HEK293 (cell line): ENCODE data around the gene UGGT2.
"Not testable (repeated sequence)": the region's sequence is repeated elsewhere in the genome, so short reads cannot be mapped to it uniquely, and the experiment has no call there.

Experiments
- CTCF ChIA-PET: fragments of 350-600 bp; formaldehyde crosslinking; extraction: SDS; loops from one replicate; lab custom pipeline; 2021; ENCODE audit warnings: antibody characterized with exemption; lab: Yijun Ruan, JAX
- POLR2A ChIA-PET: fragments of 300-600 bp; formaldehyde crosslinking; extraction: SDS; loops from one replicate; lab custom pipeline; 2020; ENCODE audit warnings: antibody characterized with exemption, inconsistent platforms; lab: Yijun Ruan, JAX
- H3K27ac ChIP-seq: fragments of 200-500 bp; sonication (Bioruptor generic); 2 replicates; pipeline ENCODE4 v1.5.1; 2014; ENCODE audit warnings: low read depth, low read length, control low read depth, inconsistent platforms; ENCODE audit errors: extremely low read depth
- H3K36me3 ChIP-seq, 2 experiments: fragments of 200-500 bp in 1 of 2; sonication (Bioruptor generic) in 1 of 2; 1 replicate in 1 of 2; 2 replicates in 1 of 2; pipeline ENCODE4 v1.5.1; 2014 to 2017; ENCODE audit warnings: inconsistent platforms in 2 of 2, low read length in 2 of 2; ENCODE audit not compliant: control insufficient read depth in 2 of 2, insufficient read depth in 1 of 2
- H3K4me1 ChIP-seq: fragments of 200-500 bp; sonication (Bioruptor generic); 2 replicates; pipeline ENCODE4 v1.5.1; 2014; ENCODE audit warnings: mild to moderate bottlenecking, low read length, inconsistent platforms; ENCODE audit not compliant: control insufficient read depth, insufficient read depth
- H3K4me3 ChIP-seq: 2 replicates; pipeline ENCODE4 v1.5.1; 2011; ENCODE audit warnings: low read depth, mild to moderate bottlenecking, control low read depth, low read length, moderate library complexity
- H3K9me3 ChIP-seq: fragments of 200-500 bp; sonication (Bioruptor generic); 2 replicates; pipeline ENCODE4 v1.5.1; 2014; ENCODE audit warnings: low read depth, low read length, inconsistent platforms; ENCODE audit not compliant: control insufficient read depth, insufficient read depth
- KLF10 ChIP-seq: fragments of 450-650 bp; IDR thresholded peaks from 2 replicates; pipeline ENCODE4 v1.5.1; 2018; ENCODE audit warnings: missing biosample characterization, mild to moderate bottlenecking, missing genetic modification characterization
- KLF16 ChIP-seq: fragments of 450-650 bp; formaldehyde crosslinking; IDR thresholded peaks from 2 replicates; pipeline ENCODE4 v1.5.1; 2017; ENCODE audit warnings: missing biosample characterization, missing genetic modification characterization
- OVOL3 ChIP-seq: fragments of 450-650 bp; formaldehyde crosslinking; IDR thresholded peaks from 2 replicates; pipeline ENCODE4 v1.5.1; 2016; ENCODE audit warnings: missing biosample characterization, missing genetic modification characterization
- REPIN1 ChIP-seq: fragments of 450-650 bp; formaldehyde crosslinking; IDR thresholded peaks from 2 replicates; pipeline ENCODE4 v1.5.1; 2017; ENCODE audit warnings: missing biosample characterization, missing genetic modification characterization, low read depth
- SP2 ChIP-seq: fragments of 450-650 bp; formaldehyde crosslinking; IDR thresholded peaks from 2 replicates; pipeline ENCODE4 v1.5.1; 2016; ENCODE audit warnings: missing biosample characterization, missing genetic modification characterization
- TRIM28 ChIP-seq: IDR thresholded peaks from 2 replicates; pipeline ENCODE4 v1.6.1; 2011; ENCODE audit warnings: low read length, control low read depth, borderline replicate concordance
- ZNF132 ChIP-seq: fragments of 450-650 bp; formaldehyde crosslinking; IDR thresholded peaks from 2 replicates; pipeline ENCODE4 v1.5.1; 2017; ENCODE audit warnings: missing biosample characterization, missing genetic modification characterization, borderline replicate concordance
- ZNF140 ChIP-seq: fragments of 450-650 bp; formaldehyde crosslinking; IDR thresholded peaks from 2 replicates; pipeline ENCODE4 v1.5.1; 2016; ENCODE audit warnings: missing biosample characterization, missing genetic modification characterization
- ZNF146 ChIP-seq: fragments of 450-650 bp; formaldehyde crosslinking; IDR thresholded peaks from 2 replicates; pipeline ENCODE4 v1.5.1; 2016; ENCODE audit warnings: missing biosample characterization, missing genetic modification characterization
- ZNF169 ChIP-seq: fragments of 450-650 bp; formaldehyde crosslinking; IDR thresholded peaks from 2 replicates; pipeline ENCODE4 v1.5.1; 2016; ENCODE audit warnings: missing biosample characterization, missing genetic modification characterization
- ZNF274 ChIP-seq, 2 experiments: fragments of 200-500 bp in 1 of 2; fragments of 450-650 bp in 1 of 2; sonication (Bioruptor generic) in 1 of 2; formaldehyde crosslinking in 1 of 2; IDR thresholded peaks; 2 replicates each; pipeline versions ENCODE4 v1.5.1 to v1.6.1; 2014 to 2016; ENCODE audit warnings: borderline replicate concordance in 1 of 2, inconsistent platforms in 1 of 2, low read length in 1 of 2, missing biosample characterization in 1 of 2, missing genetic modification characterization in 1 of 2
- ZNF366 ChIP-seq: fragments of 450-650 bp; formaldehyde crosslinking; conservative IDR thresholded peaks from 2 replicates; pipeline ENCODE4 v1.5.1; 2016; ENCODE audit warnings: missing biosample characterization, missing genetic modification characterization
- ZNF37A ChIP-seq: fragments of 450-650 bp; IDR thresholded peaks from 2 replicates; pipeline ENCODE4 v1.5.1; 2018; ENCODE audit warnings: missing biosample characterization, missing genetic modification characterization
- ZNF501 ChIP-seq: fragments of 450-650 bp; formaldehyde crosslinking; IDR thresholded peaks from 2 replicates; pipeline ENCODE4 v1.5.1; 2016; ENCODE audit warnings: missing biosample characterization, missing genetic modification characterization
- ZNF514 ChIP-seq: fragments of 450-650 bp; formaldehyde crosslinking; IDR thresholded peaks from 2 replicates; pipeline ENCODE4 v1.5.1; 2016; ENCODE audit warnings: missing biosample characterization, missing genetic modification characterization
- ZNF521 ChIP-seq: fragments of 450-650 bp; formaldehyde crosslinking; IDR thresholded peaks from 2 replicates; pipeline ENCODE4 v1.5.1; 2017; ENCODE audit warnings: missing biosample characterization, mild to moderate bottlenecking, missing genetic modification characterization
- ZNF610 ChIP-seq: fragments of 450-650 bp; formaldehyde crosslinking; IDR thresholded peaks from 2 replicates; pipeline ENCODE4 v1.5.1; 2016; ENCODE audit warnings: missing biosample characterization, missing genetic modification characterization, borderline replicate concordance
- TF ChIP-seq, protein P1 (sequence below): fragments of 450-650 bp; formaldehyde crosslinking; IDR thresholded peaks from 2 replicates; pipeline ENCODE4 v1.5.1; 2017; ENCODE audit warnings: missing biosample characterization, missing genetic modification characterization
- TF ChIP-seq, protein P2 (sequence below): fragments of 450-650 bp; formaldehyde crosslinking; IDR thresholded peaks from 2 replicates; pipeline ENCODE4 v1.5.1; 2016; ENCODE audit warnings: missing biosample characterization, missing genetic modification characterization
- TF ChIP-seq, protein P3 (sequence below): fragments of 450-650 bp; formaldehyde crosslinking; IDR thresholded peaks from 2 replicates; pipeline ENCODE4 v1.5.1; 2016; ENCODE audit warnings: missing biosample characterization, missing genetic modification characterization
- TF ChIP-seq, protein P4 (sequence below): fragments of 450-650 bp; formaldehyde crosslinking; IDR thresholded peaks from 2 replicates; pipeline ENCODE4 v1.5.1; 2016; ENCODE audit warnings: missing biosample characterization, missing genetic modification characterization
- TF ChIP-seq, protein P5 (sequence below): fragments of 450-650 bp; formaldehyde crosslinking; IDR thresholded peaks from 2 replicates; pipeline ENCODE4 v1.5.1; 2017; ENCODE audit warnings: missing biosample characterization, missing genetic modification characterization
- TF ChIP-seq, protein P6 (sequence below): fragments of 450-650 bp; formaldehyde crosslinking; IDR thresholded peaks from 2 replicates; pipeline ENCODE4 v1.5.1; 2016; ENCODE audit warnings: missing biosample characterization, missing genetic modification characterization

UGGT2 gene

DNA sequence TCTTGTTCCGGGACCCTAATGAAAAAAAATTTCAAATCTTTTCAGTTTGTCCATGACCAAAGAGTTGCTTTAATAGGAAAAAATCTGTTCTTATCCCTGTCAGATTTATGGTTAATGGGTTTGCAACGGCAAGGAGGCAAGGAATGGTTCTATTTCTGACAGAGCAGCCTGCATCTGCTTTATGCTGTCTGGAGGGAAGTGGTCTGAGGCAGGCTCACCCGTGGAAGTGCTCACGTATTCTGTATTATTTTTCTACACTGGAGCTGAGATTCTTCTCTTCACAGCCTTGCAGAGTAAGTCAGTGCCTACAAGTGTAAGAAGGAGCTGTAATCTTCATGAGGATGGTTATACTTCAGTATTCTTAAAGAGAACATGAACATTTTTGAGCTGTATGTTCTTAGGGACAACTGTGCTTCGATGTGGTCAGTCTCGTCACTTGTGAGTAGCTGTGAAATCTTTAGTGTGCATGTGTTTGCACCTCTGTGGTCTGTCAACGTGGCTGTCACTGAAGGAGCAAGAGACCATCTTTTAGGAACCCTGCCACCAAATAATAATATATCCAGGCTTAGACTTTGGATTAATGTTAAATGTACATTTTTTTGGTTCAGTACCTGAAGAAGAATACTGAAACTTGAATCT, 262.0 kb downstream of the UGGT2 start (continued):
- TF ChIP-seq, protein P1, sequence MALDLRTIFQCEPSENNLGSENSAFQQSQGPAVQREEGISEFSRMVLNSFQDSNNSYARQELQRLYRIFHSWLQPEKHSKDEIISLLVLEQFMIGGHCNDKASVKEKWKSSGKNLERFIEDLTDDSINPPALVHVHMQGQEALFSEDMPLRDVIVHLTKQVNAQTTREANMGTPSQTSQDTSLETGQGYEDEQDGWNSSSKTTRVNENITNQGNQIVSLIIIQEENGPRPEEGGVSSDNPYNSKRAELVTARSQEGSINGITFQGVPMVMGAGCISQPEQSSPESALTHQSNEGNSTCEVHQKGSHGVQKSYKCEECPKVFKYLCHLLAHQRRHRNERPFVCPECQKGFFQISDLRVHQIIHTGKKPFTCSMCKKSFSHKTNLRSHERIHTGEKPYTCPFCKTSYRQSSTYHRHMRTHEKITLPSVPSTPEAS = no peak

DNA sequence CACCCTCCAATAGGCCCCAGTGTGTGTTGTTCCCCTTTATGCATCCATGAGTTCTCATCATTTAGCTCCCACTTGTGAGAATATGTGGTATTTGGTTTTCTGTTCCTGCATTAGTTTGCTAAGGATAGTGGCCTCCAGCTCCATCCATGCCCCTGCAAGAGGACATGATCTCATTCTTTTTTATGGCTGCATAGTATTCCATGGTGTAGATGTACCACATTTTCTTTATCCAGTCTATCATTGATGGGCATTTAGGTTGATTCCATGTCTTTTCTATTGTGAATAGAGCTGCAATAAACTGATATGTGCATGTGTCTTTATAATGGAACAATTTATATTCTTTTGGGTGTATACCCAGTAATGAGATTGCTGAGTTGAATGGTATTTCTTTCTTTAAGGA, 263.9 kb downstream of the UGGT2 start:
- H3K27ac ChIP-seq, H3K4me3 ChIP-seq, H3K9me3 ChIP-seq, CTCF ChIA-PET, H3K4me1 ChIP-seq, POLR2A ChIA-PET: not testable (repeated sequence)
- peaks cover 0 to 41% of the 10 kb centered on the region in 2 experiments; a peak in 1 of 3 replicates for H3K36me3 ChIP-seq
- TF ChIP-seq, protein P2, sequence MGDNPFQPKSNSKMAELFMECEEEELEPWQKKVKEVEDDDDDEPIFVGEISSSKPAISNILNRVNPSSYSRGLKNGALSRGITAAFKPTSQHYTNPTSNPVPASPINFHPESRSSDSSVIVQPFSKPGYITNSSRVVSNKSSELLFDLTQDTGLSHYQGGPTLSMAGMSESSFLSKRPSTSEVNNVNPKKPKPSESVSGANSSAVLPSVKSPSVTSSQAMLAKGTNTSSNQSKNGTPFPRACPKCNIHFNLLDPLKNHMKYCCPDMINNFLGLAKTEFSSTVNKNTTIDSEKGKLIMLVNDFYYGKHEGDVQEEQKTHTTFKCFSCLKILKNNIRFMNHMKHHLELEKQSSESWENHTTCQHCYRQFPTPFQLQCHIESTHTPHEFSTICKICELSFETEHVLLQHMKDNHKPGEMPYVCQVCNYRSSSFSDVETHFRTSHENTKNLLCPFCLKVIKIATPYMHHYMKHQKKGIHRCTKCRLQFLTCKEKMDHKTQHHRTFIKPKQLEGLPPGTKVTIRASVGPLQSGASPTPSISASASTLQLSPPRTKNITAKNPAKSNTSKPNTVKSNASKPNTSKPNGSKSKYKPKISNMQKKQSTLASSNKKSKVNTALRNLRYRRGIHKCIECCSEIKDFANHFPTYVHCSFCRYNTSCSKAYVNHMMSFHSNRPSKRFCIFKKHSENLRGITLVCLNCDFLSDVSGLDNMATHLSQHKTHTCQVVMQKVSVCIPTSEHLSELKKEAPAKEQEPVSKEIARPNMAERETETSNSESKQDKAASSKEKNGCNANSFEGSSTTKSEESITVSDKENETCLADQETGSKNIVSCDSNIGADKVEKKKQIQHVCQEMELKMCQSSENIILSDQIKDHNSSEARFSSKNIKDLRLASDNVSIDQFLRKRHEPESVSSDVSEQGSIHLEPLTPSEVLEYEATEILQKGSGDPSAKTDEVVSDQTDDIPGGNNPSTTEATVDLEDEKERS (tag by site-specific recombination) = 0 out of 2 replicates have a peak, but pooled peaks have one; percentile 39
- TF ChIP-seq ZNF146 (tag by site-specific recombination) = peak; percentile 96

DNA sequence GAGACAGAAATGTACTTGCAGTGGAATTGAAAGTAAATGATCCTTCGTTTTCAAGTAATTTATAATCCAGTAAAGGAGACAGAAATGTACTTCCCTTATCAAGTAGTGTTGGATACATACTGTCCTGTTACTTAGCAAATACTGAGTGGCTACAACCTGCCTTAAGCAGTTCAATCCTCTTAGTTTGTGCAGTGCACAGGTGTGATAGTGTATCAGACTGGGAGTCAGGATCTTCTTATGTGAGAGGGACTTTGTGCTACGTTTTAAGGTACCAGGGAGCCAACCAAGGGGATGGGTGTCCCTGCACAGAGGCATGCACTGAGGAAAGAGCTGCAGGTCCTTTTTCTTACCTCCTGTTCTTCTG, 265.1 kb downstream of the UGGT2 start:
- no peak overlapping the region for H3K4me3 ChIP-seq
- H3K4me1 ChIP-seq = no peaks in the 10 kb centered on the region
- no peak overlapping the region for H3K27ac ChIP-seq
- H3K9me3 ChIP-seq = no peaks in the 10 kb centered on the region
- TF ChIP-seq TRIM28 (no peak), ZNF37A (tag by site-specific recombination) (no peak), ZNF169 (no peak), ZNF514 (tag by site-specific recombination) (no peak), REPIN1 (tag by site-specific recombination) (no peak), ZNF610 (no peak), OVOL3 (no peak), ZNF366 (tag by site-specific recombination) (no peak), ZNF140 (tag by site-specific recombination) (no peak), SP2 (tag by site-specific recombination) (no peak), KLF16 (tag by site-specific recombination) (no peak), ZNF521 (tag by site-specific recombination) (no peak), ZNF501 (no peak), ZNF132 (tag by site-specific recombination) (no peak), ZNF274 (IDR thresholded peaks at IDR 0.05; ENCODE audit: low read length) (no peak), ZNF274 (tag by site-specific recombination; IDR thresholded peaks at IDR 0.05; ENCODE audit: borderline replicate concordance) (no peak), KLF10 (no peak)
- TF ChIP-seq, protein P3, sequence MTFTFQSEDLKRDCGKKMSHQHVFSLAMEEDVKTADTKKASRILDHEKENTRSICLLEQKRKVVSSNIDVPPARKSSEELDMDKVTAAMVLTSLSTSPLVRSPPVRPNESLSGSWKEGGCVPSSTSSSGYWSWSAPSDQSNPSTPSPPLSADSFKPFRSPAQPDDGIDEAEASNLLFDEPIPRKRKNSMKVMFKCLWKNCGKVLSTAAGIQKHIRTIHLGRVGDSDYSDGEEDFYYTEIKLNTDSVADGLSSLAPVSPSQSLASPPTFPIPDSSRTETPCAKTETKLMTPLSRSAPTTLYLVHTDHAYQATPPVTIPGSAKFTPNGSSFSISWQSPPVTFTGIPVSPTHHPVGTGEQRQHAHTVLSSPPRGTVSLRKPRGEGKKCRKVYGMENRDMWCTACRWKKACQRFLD (tag by site-specific recombination) = no peak
- TF ChIP-seq, protein P4, sequence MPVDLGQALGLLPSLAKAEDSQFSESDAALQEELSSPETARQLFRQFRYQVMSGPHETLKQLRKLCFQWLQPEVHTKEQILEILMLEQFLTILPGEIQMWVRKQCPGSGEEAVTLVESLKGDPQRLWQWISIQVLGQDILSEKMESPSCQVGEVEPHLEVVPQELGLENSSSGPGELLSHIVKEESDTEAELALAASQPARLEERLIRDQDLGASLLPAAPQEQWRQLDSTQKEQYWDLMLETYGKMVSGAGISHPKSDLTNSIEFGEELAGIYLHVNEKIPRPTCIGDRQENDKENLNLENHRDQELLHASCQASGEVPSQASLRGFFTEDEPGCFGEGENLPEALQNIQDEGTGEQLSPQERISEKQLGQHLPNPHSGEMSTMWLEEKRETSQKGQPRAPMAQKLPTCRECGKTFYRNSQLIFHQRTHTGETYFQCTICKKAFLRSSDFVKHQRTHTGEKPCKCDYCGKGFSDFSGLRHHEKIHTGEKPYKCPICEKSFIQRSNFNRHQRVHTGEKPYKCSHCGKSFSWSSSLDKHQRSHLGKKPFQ (tag by site-specific recombination) = no peak
- TF ChIP-seq, protein P5, sequence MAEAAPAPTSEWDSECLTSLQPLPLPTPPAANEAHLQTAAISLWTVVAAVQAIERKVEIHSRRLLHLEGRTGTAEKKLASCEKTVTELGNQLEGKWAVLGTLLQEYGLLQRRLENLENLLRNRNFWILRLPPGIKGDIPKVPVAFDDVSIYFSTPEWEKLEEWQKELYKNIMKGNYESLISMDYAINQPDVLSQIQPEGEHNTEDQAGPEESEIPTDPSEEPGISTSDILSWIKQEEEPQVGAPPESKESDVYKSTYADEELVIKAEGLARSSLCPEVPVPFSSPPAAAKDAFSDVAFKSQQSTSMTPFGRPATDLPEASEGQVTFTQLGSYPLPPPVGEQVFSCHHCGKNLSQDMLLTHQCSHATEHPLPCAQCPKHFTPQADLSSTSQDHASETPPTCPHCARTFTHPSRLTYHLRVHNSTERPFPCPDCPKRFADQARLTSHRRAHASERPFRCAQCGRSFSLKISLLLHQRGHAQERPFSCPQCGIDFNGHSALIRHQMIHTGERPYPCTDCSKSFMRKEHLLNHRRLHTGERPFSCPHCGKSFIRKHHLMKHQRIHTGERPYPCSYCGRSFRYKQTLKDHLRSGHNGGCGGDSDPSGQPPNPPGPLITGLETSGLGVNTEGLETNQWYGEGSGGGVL (tag by site-specific recombination) = no peak
- TF ChIP-seq, protein P6, sequence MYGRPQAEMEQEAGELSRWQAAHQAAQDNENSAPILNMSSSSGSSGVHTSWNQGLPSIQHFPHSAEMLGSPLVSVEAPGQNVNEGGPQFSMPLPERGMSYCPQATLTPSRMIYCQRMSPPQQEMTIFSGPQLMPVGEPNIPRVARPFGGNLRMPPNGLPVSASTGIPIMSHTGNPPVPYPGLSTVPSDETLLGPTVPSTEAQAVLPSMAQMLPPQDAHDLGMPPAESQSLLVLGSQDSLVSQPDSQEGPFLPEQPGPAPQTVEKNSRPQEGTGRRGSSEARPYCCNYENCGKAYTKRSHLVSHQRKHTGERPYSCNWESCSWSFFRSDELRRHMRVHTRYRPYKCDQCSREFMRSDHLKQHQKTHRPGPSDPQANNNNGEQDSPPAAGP (tag by site-specific recombination) = no peak
- peaks cover 0 to 40% of the 10 kb centered on the region in 2 experiments; a peak in 1 of 3 replicates for H3K36me3 ChIP-seq
- ChIA-PET CTCF (no interaction called here), POLR2A (no interaction called here)
